Inferior parietal cortex (tissue), 1 donor: Measurements from ENCODE around the gene SLC25A20.
"Not testable (repeated sequence)": the region's sequence is repeated elsewhere in the genome, so short reads cannot be mapped to it uniquely, and the experiment has no call there.

ENCODE experiments used
- DNase-seq: peaks from one replicate; pipeline ENCODE4 v3.0.0-alpha.2; 2016; ENCODE audit errors: extremely low spot score

Gene SLC25A20

DNA sequence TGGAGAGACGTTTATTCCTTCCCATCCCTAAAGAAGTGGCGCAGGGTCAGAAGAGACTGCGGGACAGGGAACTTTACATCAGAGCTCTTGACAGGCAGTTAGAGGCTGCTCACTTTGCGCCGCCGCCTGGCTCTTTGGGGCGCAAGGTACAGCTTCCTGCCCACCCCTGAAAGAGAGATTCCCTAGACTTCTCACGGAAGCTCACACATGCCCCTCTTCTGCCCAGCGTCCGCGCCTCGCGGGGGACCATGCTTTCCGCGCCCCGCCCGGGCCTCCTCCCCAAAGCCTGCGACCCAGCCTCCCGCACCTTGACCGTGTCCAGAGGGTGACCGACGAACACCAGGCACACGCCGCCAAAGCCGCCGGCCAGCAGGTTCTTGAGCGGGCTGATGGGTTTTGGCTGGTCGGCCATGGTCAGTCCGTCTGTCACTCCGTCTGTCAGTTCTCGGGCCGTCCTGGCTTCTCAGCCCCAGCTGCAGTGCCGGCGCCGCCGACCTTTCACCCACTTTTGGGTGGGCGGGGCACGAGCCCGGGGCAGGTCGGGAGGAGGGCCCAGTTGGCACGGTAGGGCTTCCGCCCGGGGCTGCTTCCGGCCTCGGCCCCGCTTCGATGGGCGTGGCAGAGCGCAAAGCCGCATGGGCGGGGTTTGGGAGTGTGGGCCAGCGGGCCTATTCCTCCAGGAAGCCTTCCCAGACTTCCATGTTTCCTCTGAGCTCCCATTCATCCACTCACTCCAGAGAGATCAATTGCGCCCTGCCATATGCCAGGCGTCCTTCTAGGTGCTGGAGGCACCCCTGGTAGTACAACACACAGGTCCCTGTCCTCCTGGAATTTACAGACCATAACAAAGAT lies at the start of gene SLC25A20:
SLC25A20 (minus strand) TSS at position 500 of the 852 bp plus-strand sequence; CDS start at position 412, 88 bp downstream.
- DNase-seq: peak; percentile 57

GRCh38 chr3:48945891-48946549 lies 47.3 kb upstream of the SLC25A20 start:
- DNase-seq: no peak

- DNase-seq: no peak
Observed at GRCh38 chr3:48945432-48945831, 46.8 kb upstream of the SLC25A20 start.

DNA sequence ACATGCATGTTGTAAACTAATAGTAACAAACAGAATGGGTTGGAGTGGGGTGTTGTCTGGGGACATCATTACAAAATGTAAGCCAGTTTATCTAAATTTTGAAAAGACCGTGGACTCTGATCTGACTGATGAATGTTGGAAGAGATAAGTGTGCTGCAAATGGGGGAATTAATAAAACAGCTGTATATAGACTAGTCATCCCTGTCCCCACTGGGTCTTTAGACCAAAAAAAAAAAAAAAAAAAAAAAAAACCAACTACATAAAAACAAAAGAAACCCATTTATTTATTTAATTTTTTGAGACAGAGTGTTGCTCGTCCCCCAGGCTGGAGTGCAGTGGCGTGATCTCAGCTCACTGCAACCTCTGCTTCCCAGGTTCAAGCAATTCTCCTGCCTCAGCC lies 40.0 kb upstream of the SLC25A20 start:
- DNase-seq: no peak

DNA sequence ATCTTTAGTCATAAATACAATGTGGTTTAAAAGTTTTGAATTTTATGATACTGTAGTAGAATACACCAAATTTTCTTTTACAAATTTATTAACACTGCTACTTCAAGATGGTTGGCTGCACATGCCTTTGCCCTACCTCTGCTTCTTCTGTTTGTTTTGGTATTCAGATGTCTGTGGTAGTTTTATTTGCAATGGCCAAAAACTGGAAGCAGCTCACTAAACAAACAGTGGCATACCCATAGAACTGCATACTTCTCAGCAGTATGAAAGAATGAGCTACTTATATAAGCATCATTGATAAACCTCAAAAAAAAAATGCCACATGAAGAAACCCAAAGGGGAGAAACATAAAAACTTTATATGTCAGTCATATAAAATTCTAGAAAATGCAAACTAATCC lies 39.5 kb upstream of the SLC25A20 start:
- DNase-seq: no peak

DNA sequence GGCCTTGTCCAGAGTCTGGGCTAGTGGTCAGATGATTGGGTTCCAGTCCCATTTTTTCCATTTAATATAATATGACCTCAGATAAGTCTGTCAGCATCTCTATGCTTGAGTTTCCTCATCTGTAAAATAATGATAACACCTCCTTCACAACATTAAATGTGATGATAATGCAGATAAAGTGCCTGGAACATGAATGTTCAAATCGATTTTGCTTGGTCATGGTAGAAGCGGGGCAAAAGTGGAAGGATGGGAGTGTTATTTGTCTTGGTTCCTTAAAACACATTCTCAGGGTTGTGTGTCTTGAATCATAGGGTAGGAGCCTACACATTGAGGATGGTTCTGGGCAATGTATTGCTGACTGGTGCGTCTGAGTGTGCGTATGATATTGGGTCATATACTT lies 36.8 kb upstream of the SLC25A20 start:
- DNase-seq: no peak

- no peak for DNase-seq
Observed at GRCh38 chr3:48934333-48934991, 35.8 kb upstream of the SLC25A20 start.

GRCh38 chr3:48931944-48932580 lies 33.4 kb upstream of the SLC25A20 start:
- no peak for DNase-seq

DNA sequence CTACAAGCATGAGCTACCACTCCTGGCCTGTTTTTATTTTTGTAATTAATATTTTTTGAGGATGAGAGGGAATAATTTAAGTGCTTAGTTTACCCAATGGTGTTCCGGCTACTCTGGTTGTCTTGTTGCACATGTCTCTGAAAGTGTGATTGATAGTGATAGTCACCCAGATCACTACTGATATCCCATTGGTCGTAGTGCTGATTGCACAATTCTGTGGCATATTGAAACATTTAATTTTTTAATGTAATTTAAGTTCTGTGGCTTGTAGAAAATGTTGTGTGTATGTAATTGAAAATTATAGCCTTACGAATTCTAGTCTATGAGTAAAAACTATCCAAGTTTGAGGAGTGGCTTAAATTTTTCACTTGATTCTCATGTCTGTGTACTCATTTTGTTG lies 31.9 kb upstream of the SLC25A20 start:
- no peak for DNase-seq

DNA sequence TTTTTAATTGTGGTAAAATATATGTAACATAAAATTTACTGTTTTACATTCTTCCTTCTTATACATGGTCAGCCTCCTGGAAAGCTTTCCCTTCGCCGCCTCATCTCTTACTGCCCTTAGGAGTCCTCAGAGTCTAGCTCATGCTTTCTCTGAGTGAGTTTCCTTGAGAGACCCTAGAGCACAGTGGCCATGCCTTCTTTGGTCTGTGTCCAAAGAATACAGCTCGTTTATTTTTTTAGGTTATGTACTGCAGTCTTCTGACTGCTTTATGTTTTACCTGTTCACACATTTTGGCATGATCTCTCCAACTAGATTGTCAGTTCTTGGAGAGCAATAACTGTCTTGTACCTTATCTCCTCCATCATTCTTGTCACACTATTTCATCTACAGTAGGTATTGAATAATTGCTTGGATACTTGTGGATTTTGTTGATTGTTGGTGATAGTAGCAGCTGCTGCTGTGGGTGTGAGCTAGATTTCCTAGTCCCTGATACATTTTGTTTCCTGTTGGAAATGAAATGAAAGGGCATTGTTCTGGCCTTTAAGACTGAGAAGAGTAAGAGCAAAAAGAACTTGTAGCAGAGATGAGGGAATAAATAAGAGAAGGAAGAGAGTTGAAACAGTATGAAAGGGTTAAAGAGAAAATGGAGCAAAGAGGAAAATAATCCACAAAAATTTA lies 30.8 kb upstream of the SLC25A20 start:
- DNase-seq: no peak

DNA sequence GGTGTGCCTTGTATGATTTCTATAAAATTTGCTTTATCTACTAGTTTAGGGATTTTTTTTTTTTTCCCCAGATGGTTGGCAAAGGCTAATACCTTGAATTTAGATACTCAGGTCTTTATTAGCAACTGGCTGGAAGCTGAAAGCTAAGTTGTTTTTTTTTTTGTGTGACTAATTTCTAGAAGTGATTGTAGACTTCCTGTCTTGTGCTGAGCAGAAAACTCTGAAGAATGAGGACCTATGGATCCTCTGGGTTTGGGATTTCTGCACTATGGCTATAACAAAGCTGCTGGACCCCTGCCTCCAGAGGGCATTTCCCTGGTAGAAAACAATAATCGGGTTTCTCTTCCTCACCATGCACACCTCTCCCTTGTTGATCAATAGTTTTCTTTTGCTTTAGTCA lies 30.0 kb upstream of the SLC25A20 start:
- no peak for DNase-seq

DNA sequence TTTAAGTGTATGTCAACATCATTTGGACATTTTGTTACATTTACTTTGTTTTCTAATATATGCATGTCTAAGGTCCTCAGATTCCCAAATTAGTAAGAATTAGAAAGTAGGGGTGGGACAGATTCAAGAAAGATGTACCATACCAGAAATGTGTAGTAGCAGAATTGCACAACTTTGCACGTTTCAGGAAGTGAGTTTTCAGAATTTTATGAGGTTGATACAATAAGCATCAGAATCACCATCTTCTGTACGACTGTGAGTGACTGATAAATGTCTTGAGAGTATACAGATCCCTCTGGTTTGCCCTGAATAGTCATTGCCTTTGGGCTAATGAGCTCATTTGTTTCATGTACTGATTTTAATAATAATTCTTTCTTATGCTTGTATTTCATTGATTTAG lies 29.2 kb upstream of the SLC25A20 start:
- no peak for DNase-seq

DNA sequence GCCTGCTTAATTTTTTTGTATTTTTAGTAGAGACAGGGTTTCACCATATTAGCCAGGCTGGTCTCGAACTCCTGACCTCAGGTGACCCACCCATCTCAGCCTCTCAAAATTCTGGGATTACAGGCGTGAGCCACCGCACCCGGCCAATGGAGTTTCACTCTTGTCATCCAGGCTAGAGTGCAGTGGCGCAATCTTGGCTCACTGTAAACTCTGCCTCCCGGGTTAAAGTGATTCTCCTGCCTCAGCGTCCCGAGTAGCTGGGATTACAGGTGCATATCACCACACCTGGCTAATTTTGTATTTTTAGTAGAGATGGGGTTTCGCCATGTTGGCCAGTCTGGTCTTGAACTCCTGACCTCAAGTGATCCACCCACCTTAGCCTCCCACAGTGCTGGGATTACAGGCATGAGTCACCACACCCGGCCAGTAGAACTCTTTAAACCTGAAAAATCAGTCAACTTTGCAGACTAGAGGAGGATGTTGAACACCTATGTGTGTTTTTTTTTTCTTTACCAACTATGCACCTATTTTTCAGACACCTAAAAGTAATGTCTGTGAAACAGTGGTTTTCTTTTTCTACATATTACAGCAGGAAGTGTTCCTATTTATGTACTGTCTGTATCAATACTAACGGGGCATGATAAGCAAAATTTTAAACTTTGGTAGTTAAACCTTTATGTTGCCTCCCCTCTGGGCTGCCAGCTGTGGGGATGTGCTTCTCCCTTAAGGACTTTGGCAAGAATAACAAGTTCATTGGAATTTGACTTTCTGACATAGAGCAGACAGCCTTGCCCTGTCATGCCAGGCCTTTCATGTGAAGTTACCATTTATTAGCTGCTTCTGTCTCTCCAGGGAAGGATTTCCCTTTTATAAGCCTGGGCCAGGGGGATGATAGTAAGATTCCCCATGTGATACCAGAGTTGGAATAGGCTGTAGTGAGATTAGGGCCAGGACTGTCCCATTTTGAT lies 28.0 kb upstream of the SLC25A20 start:
- DNase-seq: no peak

GRCh38 chr3:48919215-48920138 lies 20.8 kb upstream of the SLC25A20 start:
- peak; percentile 22 for DNase-seq

DNA sequence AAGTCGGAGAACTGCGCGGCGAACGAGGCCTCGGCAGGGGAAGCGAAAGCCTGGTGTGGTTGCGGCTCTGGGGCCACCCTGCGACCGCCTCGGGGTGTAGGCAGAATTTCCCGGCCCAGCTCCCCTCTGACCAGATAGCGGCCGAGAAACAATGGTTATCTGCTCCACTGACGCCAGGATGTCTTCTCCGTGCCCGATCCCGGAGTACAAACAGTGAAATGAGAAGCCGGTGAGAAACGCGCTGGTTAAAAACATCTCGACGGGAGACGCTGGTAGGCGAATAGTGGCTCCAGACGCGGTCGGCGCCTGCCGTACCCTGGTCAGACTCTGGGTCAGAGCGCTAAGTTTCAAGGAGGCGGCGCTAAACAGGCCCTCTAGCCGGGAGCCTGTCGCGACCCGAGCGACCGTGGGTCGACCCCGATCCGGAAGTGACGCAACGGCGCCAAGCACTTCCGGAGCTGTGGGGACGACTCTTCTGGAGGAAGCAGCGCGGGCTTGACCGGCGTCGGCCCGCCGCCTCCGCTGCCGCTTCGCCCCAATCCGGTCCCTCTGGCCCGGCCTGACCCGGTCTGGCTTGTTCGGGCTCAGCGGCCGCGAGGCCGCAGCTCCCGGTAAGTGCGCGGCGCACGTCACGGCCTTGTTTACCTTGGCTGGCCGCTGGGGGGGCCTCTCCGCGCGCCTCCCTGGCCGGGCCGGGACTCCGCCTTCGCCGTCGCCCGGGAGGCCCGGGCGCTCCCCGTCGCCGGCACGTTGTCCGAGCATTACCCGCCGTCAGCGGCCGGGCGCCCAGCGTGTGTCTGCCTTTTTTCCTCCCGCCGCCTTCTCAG lies 19.9 kb upstream of the SLC25A20 start, which contains the start of gene ARIH2:
ARIH2 (plus strand) TSS at position 455 of the 827 bp plus-strand sequence. CDS start 8,717 bp downstream, outside the sequence.
- peak; percentile 96 for DNase-seq

DNA sequence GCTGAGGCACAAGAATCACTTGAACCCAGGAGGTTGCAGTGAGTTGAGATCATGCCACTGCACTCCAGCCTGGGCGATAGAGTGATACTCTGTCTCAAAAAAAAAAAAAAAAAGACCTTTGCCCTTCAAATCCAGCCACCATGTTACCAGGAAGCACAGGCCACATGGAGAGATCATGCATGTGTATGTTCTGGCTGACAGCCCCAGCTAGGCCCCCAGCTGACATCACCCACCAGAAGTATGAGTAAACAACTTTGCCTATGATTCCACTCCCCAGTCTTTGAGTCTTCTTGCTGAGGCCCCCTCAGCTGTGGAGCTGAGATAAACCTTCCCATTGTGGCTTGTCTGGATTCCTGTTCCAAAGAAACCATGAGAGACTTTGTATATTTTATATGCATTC lies 16.6 kb upstream of the SLC25A20 start:
- no peak for DNase-seq

- not testable (repeated sequence) for DNase-seq
Observed at GRCh38 chr3:48907026-48907425, 8.3 kb upstream of the SLC25A20 start.

- DNase-seq: no peak
Observed at GRCh38 chr3:48899273-48899672, 591 bp upstream of the SLC25A20 start.
